GM18499 (cell line): ENCODE data around the gene ATP6V0D1.
"Not testable (repeated sequence)": the region's sequence is repeated elsewhere in the genome, so short reads cannot be mapped to it uniquely, and the experiment has no call there.

Experiments used
- ATAC-seq: cut with Tn5 transposase; IDR thresholded peaks from one replicate; pipeline ENCODE4 v1.9.1; 2021; ENCODE audit warnings: moderate number of reproducible peaks; ENCODE audit not compliant: insufficient read depth, unreplicated experiment

The ATP6V0D1 gene

GRCh38 chr16:67480833-67481560, at the start of gene ATP6V0D1:
TSS of gene ATP6V0D1 (minus strand) at chr16:67481157. CDS start at chr16:67481086, 71 bp downstream.
- ATAC-seq, result peak; percentile 92

- no peak for ATAC-seq
These were observed 49.3 kb upstream of the ATP6V0D1 start for GRCh38 chr16:67530013-67530939.

- ATAC-seq, result no peak
These were observed 48.6 kb upstream of the ATP6V0D1 start for GRCh38 chr16:67529582-67530012.

- no peak for ATAC-seq
These were observed 48.1 kb upstream of the ATP6V0D1 start for GRCh38 chr16:67528870-67529581.

- no peak for ATAC-seq
These were observed 47.4 kb upstream of the ATP6V0D1 start, which contains the start of gene RIPOR1 for GRCh38 chr16:67528222-67528869. TSS of gene RIPOR1 (plus strand) at chr16:67528829. CDS start at chr16:67538447, 9,618 bp downstream.

GRCh38 chr16:67526149-67526791, 45.3 kb upstream of the ATP6V0D1 start:
- no peak for ATAC-seq

GRCh38 chr16:67525176-67525860, 44.4 kb upstream of the ATP6V0D1 start:
- no peak for ATAC-seq

GRCh38 chr16:67521095-67521804, 40.3 kb upstream of the ATP6V0D1 start:
- peak; percentile 61 for ATAC-seq

GRCh38 chr16:67519242-67519641, 38.3 kb upstream of the ATP6V0D1 start:
- ATAC-seq, result no peak

- no peak for ATAC-seq
These were observed 37.7 kb upstream of the ATP6V0D1 start for GRCh38 chr16:67518676-67519075.

- ATAC-seq, result no peak
These were observed 36.9 kb upstream of the ATP6V0D1 start for GRCh38 chr16:67517661-67518423.

- no peak for ATAC-seq
These were observed 36.1 kb upstream of the ATP6V0D1 start for GRCh38 chr16:67517155-67517445.

GRCh38 chr16:67516296-67517154, 35.6 kb upstream of the ATP6V0D1 start:
- no peak for ATAC-seq

- ATAC-seq, result no peak
These were observed 33.4 kb upstream of the ATP6V0D1 start for GRCh38 chr16:67514382-67514828.

GRCh38 chr16:67513892-67514291, 32.9 kb upstream of the ATP6V0D1 start:
- not testable (repeated sequence) for ATAC-seq

GRCh38 chr16:67509016-67509415, 28.1 kb upstream of the ATP6V0D1 start:
- ATAC-seq, result no peak

GRCh38 chr16:67506468-67506867, 25.5 kb upstream of the ATP6V0D1 start:
- ATAC-seq, result no peak
